ENCODE measurements around the gene IL22RA2.

- TF ChIP-seq CTCF (IDR thresholded peaks at IDR 0.05; ENCODE audit: insufficient read depth, low read depth, low read length) (no peak), EZH2 (IDR thresholded peaks at IDR 0.05; ENCODE audit: insufficient read depth, low read length) (no peak)
Measured at GRCh38 chr6:137116807-137117206, 56.6 kb downstream of the IL22RA2 start.

All from astrocyte (in vitro differentiated cells and primary cell).